Kidney (tissue), 14 donors: Measurements from ENCODE around the gene RNASE8. TPM values are rescaled to one million over a fixed set of nuclear protein-coding genes. Genes with fewer than 3 reads are reported as not detected.

Source experiments
- DNase-seq, 5 donors: peaks; one replicate each; pipeline ENCODE4 v3.0.0-alpha.2; 2013 to 2020
- FAIRE-seq: peaks from 2 replicates; lab custom pipeline; 2012; peaks lifted over from hg19 to GRCh38; lab: Jason Lieb, UNC
- H3K27ac ChIP-seq, 2 donors: one replicate each; pipeline ENCODE4 v1.7.0; 2013; ENCODE audit warnings: low read depth in 2 of 2, low read length in 2 of 2, inconsistent platforms in 1 of 2
- H3K27me3 ChIP-seq: one replicate; pipeline ENCODE4 v1.7.1; 2013; ENCODE audit warnings: low read length, inconsistent platforms; ENCODE audit not compliant: control insufficient read depth, insufficient read depth
- H3K36me3 ChIP-seq, 3 donors: one replicate each; pipeline versions ENCODE4 v1.7.0 to v1.7.1; 2013; ENCODE audit warnings: low read length in 3 of 3, control low read depth in 1 of 3, inconsistent platforms in 1 of 3; ENCODE audit not compliant: insufficient read depth in 3 of 3, control insufficient read depth in 2 of 3
- H3K4me1 ChIP-seq, 3 donors: one replicate each; pipeline versions ENCODE4 v1.7.0 to v1.7.1; 2013; ENCODE audit warnings: low read length in 3 of 3, inconsistent platforms in 1 of 3, low read depth in 1 of 3; ENCODE audit not compliant: control insufficient read depth in 2 of 3, insufficient read depth in 2 of 3
- H3K4me3 ChIP-seq, 3 donors: one replicate each; pipeline versions ENCODE4 v1.7.0 to v1.8.1; 2013; ENCODE audit warnings: low read length in 3 of 3, control low read depth in 1 of 3, inconsistent platforms in 1 of 3
- H3K9ac ChIP-seq, 3 donors: one replicate each; pipeline versions ENCODE4 v1.7.0 to v1.7.1; 2013; ENCODE audit warnings: low read length in 3 of 3, control low read depth in 1 of 3, inconsistent platforms in 1 of 3
- H3K9me3 ChIP-seq, 3 donors: one replicate each; pipeline versions ENCODE4 v1.7.0 to v1.7.1; 2013; ENCODE audit warnings: low read length in 3 of 3, control low read depth in 1 of 3, inconsistent platforms in 1 of 3; ENCODE audit not compliant: control insufficient read depth in 2 of 3, insufficient read depth in 1 of 3
- CTCF ChIP-seq: IDR thresholded peaks from 3 replicates; pipeline ENCODE4 v1.5.1; 2012; ENCODE audit warnings: mild to moderate bottlenecking, moderate library complexity, borderline replicate concordance; ENCODE audit not compliant: insufficient read depth; ENCODE audit errors: extremely low read depth
- intact Hi-C: fragments of 100-400 bp; cut with DNase I; formaldehyde crosslinking; loops from one replicate; pipeline ENCODE4 v1.11.1; 2022
- polyA plus RNA-seq: library from polyadenylated mRNA; stranded (reverse); fragments of 350-450 nt; fragmentation: Illumina TruSeq; extraction: RNeasy Lipid Tissue Mini Kit (QIAGEN cat#74804); gene quantifications from one replicate; pipeline ENCODE4 v1.2.3, GENCODE V29; 2014; ENCODE audit warnings: low read depth, low replicate concordance; ENCODE audit not compliant: insufficient read depth
- total RNA-seq: library from RNA; stranded (reverse); fragmentation: NEBNext Ultra II Directional; extraction: Animal tissue kit (Norgen Biotek cat#: 25700); gene quantifications from one replicate; pipeline ENCODE4 v1.2.1, GENCODE V29; 2021
- donor health status: control.
- donor health status: control.
- donor health status: control.
- donor health status: control.
- donor health status: control.
- donor health status: DM: yes; HTN: yes; CAD: no.
- donor health status: Normal renal cell carcinoma (clear cell type).

RNASE8 gene
- total and polyA plus RNA-seq, 2 donors from 2014 or later, result not detected

GRCh38 chr14:21060614-21061346, 3.2 kb downstream of the RNASE8 start:
- no peaks in the 10 kb centered on the region for H3K9me3 ChIP-seq
- no peak overlapping the region for H3K9ac ChIP-seq
- DNase-seq (no peak), FAIRE-seq (no peak)
- no peaks in the 10 kb centered on the region for H3K27me3 ChIP-seq
- H3K36me3 ChIP-seq, result no peaks in the 10 kb centered on the region
- peaks cover 2 to 4% (median 3%) of the 10 kb centered on the region in 3 donors for H3K4me1 ChIP-seq
- no peak overlapping the region for H3K27ac ChIP-seq
- no peak overlapping the region for H3K4me3 ChIP-seq
- intact Hi-C loops, result no loop called here
- no peak for TF ChIP-seq CTCF

DNA sequence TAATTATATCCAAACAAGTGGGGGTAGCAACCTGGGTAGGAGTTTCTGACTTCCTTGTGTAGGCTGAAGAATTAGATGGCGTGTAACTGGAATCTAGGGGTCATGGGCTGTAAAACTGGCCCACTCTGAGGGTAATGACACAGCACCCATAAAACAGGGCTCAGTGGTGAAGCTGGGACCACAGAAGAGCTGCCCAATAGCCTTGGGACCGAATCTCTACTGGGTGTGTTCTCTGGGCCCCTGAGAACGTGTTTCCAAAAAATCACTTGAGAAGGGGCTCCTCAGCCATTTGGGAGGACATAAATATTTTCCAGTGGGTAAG, 3.7 kb downstream of the RNASE8 start:
- DNase-seq (peak in 2 of 5 donors; percentile 27 to 30), FAIRE-seq (no peak)
- Histone ChIP-seq H3K36me3 (no peaks in the 10 kb centered on the region), H3K4me3 (no peak overlapping the region), H3K27ac (no peak overlapping the region), H3K27me3 (no peaks in the 10 kb centered on the region), H3K9ac (no peak overlapping the region), H3K9me3 (no peaks in the 10 kb centered on the region), H3K4me1 (peaks cover 0 to 4% (median 0%) of the 10 kb centered on the region in 3 donors)
- TF ChIP-seq CTCF, result no peak
- intact Hi-C loops, result no loop called here

DNA sequence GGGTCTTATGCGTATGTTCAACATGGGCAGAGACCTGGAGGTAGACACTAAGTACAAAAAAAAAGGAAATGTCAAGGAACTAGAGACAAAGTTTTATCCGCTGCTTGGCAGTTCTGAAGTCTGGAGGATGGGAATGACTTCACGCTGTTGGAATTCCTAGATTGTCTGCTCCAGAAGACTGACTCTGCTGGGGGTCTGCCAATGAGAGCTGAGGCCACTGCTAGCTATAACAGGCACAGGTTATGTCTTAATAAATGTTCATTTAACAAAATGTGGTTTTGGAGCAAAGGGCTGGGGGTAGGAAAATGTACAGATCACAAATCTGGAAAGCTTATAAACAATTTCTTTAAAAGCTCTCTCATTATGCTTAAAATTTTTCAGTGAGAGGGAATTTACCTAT, 5.9 kb downstream of the RNASE8 start:
- intact Hi-C loops, result no loop called here
- H3K36me3 ChIP-seq, result no peaks in the 10 kb centered on the region
- DNase-seq, result peak in 2 of 5 donors; percentile 50 to 76
- H3K9me3 ChIP-seq, result no peaks in the 10 kb centered on the region
- FAIRE-seq, result no peak
- no peak overlapping the region for H3K4me3 ChIP-seq
- no peak for TF ChIP-seq CTCF
- H3K27ac ChIP-seq, result no peak overlapping the region
- H3K4me1 ChIP-seq, result peaks cover under 1 to 4% (median 2%) of the 10 kb centered on the region in 3 donors
- H3K9ac ChIP-seq, result no peak overlapping the region
- H3K27me3 ChIP-seq, result no peaks in the 10 kb centered on the region
